HT1080 (cell line): Measurements from ENCODE around the gene NTSR2. TPM values are rescaled to one million over a fixed set of nuclear protein-coding genes. Genes with fewer than 3 reads are reported as not detected.

Experiments
- DNase-seq: peaks from one replicate; pipeline ENCODE4 v3.0.0-alpha.2; 2015; ENCODE audit warnings: low read depth
- total RNA-seq: library from RNA; depleted of rRNA; stranded (reverse); fragments of >200 nt; shearing (Covaris generic); gene quantifications from 2 replicates; pipeline ENCODE4 v1.2.3, GENCODE V29; 2014

Gene NTSR2
- total RNA-seq, 1 experiment from 2014 or later, result not detected

- DNase-seq, result no peak
Measured at GRCh38 chr2:11658208-11659114, 11.5 kb downstream of the NTSR2 start.

- DNase-seq, result no peak
Measured at GRCh38 chr2:11657646-11658045, 12.3 kb downstream of the NTSR2 start.

GRCh38 chr2:11657195-11657594 is 12.8 kb downstream of the NTSR2 start:
- no peak for DNase-seq

- no peak for DNase-seq
Measured at GRCh38 chr2:11656671-11657101, 13.3 kb downstream of the NTSR2 start.

GRCh38 chr2:11656252-11656651 is 13.7 kb downstream of the NTSR2 start:
- no peak for DNase-seq

GRCh38 chr2:11655495-11655894 is 14.5 kb downstream of the NTSR2 start:
- DNase-seq, result no peak

GRCh38 chr2:11652553-11652952 is 17.4 kb downstream of the NTSR2 start:
- no peak for DNase-seq

DNA sequence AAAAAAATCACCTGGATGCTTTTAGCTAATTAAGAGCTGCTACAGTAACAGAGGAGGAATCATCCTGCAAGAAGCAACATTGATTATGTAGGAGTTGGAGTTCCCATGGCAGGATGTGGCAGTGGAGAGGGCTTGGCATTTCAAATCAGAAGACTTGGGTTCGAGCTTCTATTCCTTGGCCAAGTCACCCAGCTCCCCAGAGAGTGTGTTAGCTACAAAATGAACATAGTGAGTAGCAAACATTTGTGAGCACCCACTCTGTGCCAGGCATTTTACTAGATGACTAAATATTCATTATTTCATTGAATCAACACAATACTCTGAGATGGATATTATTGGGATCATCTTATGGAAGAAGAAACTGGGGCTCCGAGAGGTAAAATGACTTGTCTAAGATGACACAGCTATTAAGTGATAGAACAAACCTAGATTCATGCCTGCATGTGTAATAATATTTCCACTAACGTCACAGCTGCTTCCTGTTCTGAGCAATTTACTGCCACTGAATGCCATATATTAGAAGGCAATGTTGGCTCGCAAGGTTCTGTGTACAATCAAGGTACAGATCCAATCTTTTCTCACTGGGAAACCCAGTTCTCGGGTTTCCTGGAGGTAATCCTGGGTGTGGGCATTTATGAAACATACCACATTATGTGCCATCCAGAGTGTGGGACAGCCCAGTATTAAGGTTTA is 18.0 kb downstream of the NTSR2 start:
- DNase-seq, result no peak

GRCh38 chr2:11649093-11649492 is 20.9 kb downstream of the NTSR2 start:
- DNase-seq, result no peak

- peak; percentile 49 for DNase-seq
Measured at GRCh38 chr2:11647834-11648600, 22.0 kb downstream of the NTSR2 start.

- DNase-seq, result no peak
Measured at GRCh38 chr2:11646530-11646929, 23.5 kb downstream of the NTSR2 start.

DNA sequence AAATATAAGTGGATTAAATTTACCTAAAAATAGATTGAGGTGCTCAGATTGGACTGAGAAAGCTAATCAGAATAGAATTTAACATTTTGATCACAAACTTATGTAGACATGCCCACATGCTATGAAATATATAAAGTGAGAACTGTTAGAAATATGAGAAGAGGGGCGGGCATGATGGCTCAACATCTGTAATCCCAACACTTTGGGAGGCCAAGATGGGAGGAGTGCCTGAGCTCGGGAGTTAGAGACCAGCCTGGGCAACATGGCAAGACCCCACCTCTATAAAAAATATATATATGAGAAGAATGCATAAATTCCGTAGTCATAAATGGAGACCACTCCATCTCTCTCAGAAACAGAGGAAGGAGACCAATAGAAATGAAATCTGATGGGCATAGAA is 25.7 kb downstream of the NTSR2 start:
- DNase-seq, result no peak

GRCh38 chr2:11642972-11643371 is 27.0 kb downstream of the NTSR2 start:
- DNase-seq, result no peak

- no peak for DNase-seq
Measured at GRCh38 chr2:11640132-11640531, 29.9 kb downstream of the NTSR2 start.

- no peak for DNase-seq
Measured at GRCh38 chr2:11639503-11639902, 30.5 kb downstream of the NTSR2 start.

DNA sequence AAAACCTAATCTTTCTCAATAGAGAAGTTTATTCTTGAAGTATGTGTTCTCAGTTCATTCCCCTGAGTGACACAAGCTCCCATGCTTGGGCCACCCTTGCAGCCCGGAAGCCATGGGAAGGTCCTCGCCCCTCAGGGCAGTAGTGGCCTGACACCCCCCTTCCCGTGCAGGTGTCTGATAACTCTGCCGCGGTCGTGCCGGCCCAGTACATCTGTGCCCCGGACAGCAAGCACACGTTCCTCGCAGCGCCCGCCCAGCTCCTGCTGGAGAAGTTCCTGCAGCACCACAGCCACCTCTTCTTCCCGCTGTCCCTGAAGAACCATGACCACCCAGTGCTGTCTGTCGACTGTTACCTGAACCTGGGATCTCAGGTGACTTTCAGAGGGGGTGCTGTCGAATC is 32.4 kb downstream of the NTSR2 start:
- DNase-seq, result no peak

- DNase-seq, result no peak
Measured at GRCh38 chr2:11636593-11637295, 33.3 kb downstream of the NTSR2 start.

DNA sequence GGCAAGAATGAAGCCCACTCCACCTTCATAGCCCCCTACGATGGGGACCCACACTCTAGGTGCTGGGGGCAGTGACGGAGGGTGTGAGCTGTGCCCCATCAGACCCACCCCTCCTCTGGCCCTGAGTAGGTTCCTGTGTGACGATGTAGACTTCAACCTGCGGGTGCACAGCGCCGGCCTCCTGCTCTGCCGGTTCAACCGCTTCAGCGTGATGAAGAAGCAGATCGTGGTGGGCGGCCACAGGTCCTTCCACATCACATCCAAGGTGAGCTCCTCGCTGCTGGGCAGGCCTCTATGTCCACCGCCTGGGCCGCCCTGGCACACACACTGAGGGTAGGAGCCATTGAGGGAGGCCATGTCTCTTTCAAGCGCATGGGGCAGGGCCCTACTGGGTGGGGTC is 34.9 kb downstream of the NTSR2 start:
- no peak for DNase-seq

DNA sequence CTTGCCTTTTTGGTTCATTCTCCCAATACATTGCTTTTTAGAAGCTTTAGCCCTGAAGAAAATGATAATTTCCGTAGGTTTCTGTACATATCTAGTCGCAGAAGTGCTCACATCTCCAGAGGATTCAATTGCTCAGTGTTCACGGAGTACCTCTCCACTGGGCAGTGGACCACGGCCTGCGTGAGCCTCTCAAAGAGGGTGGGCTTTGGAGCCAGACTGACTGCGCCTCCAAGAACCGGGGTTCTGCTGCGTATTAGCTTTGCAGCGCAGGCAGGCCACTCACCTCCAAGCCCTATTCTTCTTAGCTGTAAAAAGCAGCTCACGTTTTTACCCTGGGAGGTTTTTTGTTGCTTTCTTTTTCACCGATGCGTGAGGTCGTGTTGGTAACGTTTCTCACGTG is 35.4 kb downstream of the NTSR2 start:
- no peak for DNase-seq

- DNase-seq, result no peak
Measured at GRCh38 chr2:11633923-11634478, 36.0 kb downstream of the NTSR2 start.

- DNase-seq, result no peak
Measured at GRCh38 chr2:11631462-11631861, 38.5 kb downstream of the NTSR2 start.
